ACC112 (cell line): ENCODE measurements around the gene SPG7.

Source experiments
- H2AFZ ChIP-seq: fragments of 200-600 bp; sonication (generic); one replicate; pipeline ENCODE4 v1.6.0; 2017; ENCODE audit warnings: antibody characterized with exemption, low read length; ENCODE audit not compliant: unreplicated experiment
- H3K27ac ChIP-seq: fragments of 200-600 bp; sonication (generic); 2 replicates; pipeline ENCODE4 v1.5.1; 2014; ENCODE audit warnings: low read depth, mild to moderate bottlenecking, antibody characterized with exemption, low read length, moderate library complexity
- H3K27me3 ChIP-seq: fragments of 200-600 bp; sonication (generic); 2 replicates; pipeline ENCODE4 v1.6.1; 2014; ENCODE audit warnings: mild to moderate bottlenecking, antibody characterized with exemption, low read length, moderate library complexity, mixed read lengths; ENCODE audit not compliant: insufficient read depth
- H3K36me3 ChIP-seq: fragments of 200-600 bp; sonication (generic); 2 replicates; pipeline ENCODE4 v1.6.1; 2016; ENCODE audit warnings: mild to moderate bottlenecking, antibody characterized with exemption, low read length, moderate library complexity, mixed read lengths; ENCODE audit not compliant: insufficient read depth
- H3K4me1 ChIP-seq: fragments of 200-600 bp; sonication (generic); one replicate; pipeline ENCODE4 v1.6.1; 2016; ENCODE audit warnings: low read length, mixed read lengths; ENCODE audit not compliant: insufficient read depth, unreplicated experiment, control insufficient read depth
- H3K4me3 ChIP-seq: fragments of 200-600 bp; sonication (generic); 2 replicates; pipeline ENCODE4 v1.5.1; 2014; ENCODE audit warnings: mild to moderate bottlenecking, low read depth, low read length
- H3K79me2 ChIP-seq: fragments of 200-600 bp; sonication (generic); one replicate; pipeline ENCODE4 v1.6.0; 2016; ENCODE audit warnings: low read length; ENCODE audit not compliant: control insufficient read depth, unreplicated experiment, insufficient read depth

Gene SPG7

DNA sequence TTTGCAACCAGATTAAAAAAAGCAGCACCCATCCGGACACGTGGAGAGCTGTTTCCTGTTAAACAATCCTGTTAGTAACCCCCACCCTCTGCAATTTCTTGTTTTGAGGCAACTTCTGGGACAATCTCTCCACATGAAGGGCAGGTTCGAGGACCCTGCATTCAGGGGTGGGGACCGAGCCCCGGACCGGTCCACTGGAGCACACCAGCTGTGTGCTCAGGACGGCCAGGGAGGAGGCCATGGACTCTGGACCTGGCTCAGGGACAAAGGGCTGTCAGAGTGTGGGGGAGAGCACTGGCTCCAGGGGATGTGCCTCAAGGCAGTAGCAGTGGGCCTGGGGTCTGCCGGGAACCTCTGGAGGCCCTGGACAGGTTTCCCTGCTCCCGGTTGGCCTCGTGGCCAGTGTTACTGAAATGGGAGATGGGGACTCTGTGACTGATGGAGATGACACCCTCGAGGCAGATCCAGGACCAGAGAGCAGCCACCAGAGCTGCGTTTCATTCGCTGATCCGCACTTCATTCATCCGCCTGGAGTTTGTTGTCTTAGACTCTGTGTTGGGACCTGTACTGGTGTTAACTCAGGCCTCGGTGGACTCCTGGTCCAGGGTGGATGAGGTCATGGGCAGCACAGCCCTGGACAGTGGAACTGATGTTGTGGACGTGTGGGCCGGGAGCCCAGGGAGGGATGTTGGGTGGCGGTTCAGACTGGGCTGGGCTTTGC lies 64.4 kb downstream of the SPG7 start:
- Histone ChIP-seq H3K27ac (no peak overlapping the region), H3K27me3 (no peaks in the 10 kb centered on the region), H2AFZ (no peak overlapping the region), H3K4me1 (peaks cover 20% of the 10 kb centered on the region), H3K4me3 (no peak overlapping the region), H3K36me3 (no peaks in the 10 kb centered on the region; the same call in 1 of the 2 replicates), H3K79me2 (peaks cover 25% of the 10 kb centered on the region)

DNA sequence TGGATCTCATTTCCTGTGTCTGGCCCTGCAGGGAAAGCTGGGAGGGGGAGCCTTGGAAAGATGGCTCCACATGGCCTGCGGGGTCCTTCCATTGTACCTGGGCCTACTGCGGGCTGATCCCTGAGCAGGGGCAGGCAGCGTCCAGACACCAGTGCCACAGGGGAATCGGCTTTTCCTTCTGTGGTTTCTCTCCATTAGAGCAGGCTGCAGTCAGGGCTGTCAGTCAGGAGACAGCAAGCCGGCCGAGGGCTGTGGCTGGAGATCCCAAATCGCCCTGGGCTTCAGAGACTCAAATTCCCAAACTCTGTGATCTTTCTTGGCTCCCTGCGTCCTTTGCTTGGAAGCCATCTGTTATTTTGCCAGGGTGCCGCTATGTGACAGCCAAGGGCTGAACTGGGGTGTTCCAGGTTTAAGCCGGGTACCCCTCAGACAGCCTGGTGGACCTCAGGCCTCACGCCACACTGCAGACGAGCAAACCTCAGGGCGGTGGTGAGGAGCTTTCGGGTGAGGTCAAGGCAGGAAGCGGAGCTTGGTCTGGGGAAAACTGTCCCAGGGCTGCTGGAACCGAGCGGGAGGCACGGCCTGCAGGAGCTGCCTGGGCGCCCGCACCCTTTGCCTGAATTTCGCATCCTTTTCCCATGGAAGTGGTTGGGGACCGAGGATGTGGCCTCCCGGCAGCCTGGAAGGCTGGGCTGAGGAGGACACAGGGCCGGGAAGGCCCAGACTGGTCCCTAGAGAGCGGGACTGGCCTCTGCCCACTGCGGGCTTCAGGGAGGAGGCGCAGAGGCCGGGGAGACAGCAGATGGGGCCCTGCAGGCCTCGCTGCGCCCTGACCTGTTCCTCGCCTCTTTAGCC lies 65.8 kb downstream of the SPG7 start:
- peak overlapping the region; percentile 96 for H3K4me3 ChIP-seq
- peak overlapping the region; percentile 77; the same call in 1 of the 2 replicates for H3K27ac ChIP-seq
- H3K27me3 ChIP-seq, result no peaks in the 10 kb centered on the region
- peak overlapping the region; percentile 64 for H2AFZ ChIP-seq
- peaks cover 20% of the 10 kb centered on the region for H3K4me1 ChIP-seq
- peaks cover 25% of the 10 kb centered on the region for H3K79me2 ChIP-seq
- H3K36me3 ChIP-seq, result peaks cover under 1% of the 10 kb centered on the region; the same call in 1 of the 2 replicates

DNA sequence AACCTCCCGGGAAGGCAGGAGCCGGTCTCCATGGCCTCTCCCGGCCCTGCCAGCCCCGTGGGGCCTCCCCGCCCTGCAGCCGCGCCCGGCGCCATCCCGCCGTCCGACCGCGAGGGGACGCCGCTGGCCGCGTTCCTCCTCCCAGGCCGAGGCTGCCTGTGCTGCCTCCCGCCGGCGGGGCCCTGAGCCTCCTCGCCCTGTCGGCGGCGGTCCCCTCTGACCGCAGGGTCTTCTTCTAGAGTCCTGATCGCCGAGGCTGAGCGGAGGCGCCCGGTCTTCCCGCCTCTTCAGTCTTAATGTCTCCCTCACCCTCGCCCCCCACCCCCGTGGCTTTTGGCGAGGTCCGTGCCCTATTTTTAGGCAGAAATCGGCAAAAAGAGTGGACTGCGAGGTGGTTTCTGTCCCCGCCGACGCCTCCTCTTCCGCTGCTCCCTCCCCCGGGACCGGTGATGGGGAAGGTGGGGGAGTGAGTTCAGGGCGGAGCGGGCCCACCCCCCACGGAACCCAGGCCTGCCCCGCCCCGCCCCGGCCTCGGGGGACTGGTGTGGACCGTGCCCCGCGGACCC lies 66.6 kb downstream of the SPG7 start:
- Histone ChIP-seq H3K27me3 (no peaks in the 10 kb centered on the region), H3K4me3 (peak overlapping the region; percentile 96), H3K36me3 (peaks cover 8% of the 10 kb centered on the region; the same call in 1 of the 2 replicates), H3K4me1 (peaks cover 20% of the 10 kb centered on the region), H2AFZ (peak overlapping the region; percentile 99), H3K27ac (peak overlapping the region; percentile 77), H3K79me2 (peaks cover 25% of the 10 kb centered on the region)

DNA sequence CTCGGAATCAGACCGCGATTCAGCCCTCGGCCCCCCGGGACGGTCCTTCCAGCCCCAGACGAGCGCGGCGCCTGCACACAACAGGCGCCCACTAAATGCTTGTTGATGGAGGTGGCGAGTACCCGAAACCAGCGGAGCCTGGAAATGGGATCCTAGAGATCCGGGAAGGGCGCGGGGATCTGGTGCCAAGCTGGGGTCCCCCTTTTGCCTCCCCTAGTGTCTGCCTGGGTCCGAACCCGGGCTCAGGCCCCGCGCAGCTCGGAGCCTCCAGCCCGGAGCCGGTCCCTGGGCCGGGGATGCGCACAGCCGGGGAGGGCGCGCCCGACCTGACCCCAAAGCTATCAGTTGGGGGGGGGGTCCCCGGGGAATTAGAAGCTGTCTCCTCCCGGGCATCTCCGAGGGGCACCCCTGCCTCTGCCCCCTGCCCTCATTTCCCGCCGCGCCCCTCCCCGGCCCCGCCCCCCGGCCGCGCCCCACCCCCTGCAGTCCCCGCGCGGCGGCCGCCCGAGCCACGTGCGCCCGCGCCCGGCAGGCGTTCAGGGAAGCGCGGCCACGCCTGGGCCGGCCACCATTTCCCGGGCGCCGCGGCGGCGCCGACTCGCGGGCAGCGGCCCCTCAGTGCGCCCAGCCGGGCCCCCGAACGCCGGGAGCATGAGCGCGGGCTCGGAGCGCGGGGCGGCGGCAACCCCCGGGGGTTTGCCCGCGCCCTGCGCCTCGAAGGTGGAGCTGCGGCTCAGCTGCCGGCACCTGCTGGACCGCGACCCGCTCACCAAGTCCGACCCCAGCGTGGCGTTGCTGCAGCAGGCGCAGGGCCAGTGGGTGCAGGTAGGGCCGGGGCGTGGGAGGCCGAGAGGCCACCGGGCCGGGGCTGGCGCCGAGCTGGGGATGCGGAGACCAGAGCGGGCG lies 67.3 kb downstream of the SPG7 start, which contains the start of gene CPNE7:
Gene CPNE7 (plus strand): TSS at position 512 of the 906 bp plus-strand sequence. CDS start 140 bp downstream, at position 652.
- Histone ChIP-seq H3K27ac (peak within 1 kb of the TSS; percentile 77), H3K4me1 (peaks cover 20% of the 10 kb centered on the region), H3K36me3 (peaks cover 11% of the 10 kb centered on the region; the same call in 1 of the 2 replicates), H3K79me2 (peaks cover 25% of the 10 kb centered on the region), H3K27me3 (no peaks in the 10 kb centered on the region), H2AFZ (peak within 1 kb of the TSS; percentile 99), H3K4me3 (peak within 1 kb of the TSS; percentile 96)

DNA sequence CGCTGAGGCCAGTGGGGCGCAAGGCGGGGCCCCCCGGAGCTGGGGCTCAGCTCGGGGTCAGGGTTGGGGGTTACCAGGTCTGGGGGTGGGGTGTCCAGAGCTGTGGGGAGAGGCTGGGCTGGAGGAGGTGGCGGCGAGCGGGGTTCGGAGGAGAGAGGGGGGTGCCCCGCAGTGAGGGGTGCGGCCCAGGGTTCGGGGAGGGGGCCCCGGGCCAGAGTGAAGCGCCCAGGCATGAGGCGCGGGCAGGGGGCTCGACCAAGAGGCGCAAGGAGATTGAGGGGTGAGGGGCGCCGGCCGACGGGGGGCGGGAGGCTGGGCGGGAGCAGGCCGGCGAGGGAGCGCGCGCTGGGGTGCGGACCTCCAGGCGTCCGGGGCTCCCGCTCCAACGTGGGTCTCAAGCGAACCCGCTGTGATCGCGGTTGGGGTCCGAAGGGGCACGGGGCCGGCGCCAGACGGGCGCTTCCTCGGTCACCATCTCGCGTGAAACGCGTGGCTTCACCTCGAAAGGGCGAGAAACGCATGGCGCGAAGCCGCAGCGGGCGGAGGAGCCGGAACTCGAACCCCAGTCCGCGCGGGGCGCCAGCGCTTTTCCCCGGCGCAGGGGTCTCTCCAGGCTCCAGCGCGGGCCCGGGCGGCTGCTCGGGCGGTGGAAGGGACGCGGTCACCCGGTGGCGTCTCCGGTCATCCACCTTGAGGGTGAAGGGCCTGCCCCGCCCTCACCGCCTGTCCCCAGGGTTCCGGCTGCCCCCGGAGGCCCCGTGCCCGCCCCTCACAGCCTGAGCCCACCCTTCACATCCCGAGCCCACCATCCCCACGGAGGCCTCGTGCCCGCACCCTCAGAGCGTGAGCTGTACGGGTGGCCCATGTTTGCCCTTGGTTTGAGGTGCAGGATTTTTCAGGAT lies 68.2 kb downstream of the SPG7 start:
- Histone ChIP-seq H3K27me3 (no peaks in the 10 kb centered on the region), H3K79me2 (peaks cover 25% of the 10 kb centered on the region), H3K4me1 (peaks cover 26% of the 10 kb centered on the region), H3K27ac (peak overlapping the region; percentile 63; the same call in 1 of the 2 replicates), H3K4me3 (peak overlapping the region; percentile 96), H3K36me3 (peaks cover 16% of the 10 kb centered on the region; the same call in 1 of the 2 replicates), H2AFZ (peak overlapping the region; percentile 2)

DNA sequence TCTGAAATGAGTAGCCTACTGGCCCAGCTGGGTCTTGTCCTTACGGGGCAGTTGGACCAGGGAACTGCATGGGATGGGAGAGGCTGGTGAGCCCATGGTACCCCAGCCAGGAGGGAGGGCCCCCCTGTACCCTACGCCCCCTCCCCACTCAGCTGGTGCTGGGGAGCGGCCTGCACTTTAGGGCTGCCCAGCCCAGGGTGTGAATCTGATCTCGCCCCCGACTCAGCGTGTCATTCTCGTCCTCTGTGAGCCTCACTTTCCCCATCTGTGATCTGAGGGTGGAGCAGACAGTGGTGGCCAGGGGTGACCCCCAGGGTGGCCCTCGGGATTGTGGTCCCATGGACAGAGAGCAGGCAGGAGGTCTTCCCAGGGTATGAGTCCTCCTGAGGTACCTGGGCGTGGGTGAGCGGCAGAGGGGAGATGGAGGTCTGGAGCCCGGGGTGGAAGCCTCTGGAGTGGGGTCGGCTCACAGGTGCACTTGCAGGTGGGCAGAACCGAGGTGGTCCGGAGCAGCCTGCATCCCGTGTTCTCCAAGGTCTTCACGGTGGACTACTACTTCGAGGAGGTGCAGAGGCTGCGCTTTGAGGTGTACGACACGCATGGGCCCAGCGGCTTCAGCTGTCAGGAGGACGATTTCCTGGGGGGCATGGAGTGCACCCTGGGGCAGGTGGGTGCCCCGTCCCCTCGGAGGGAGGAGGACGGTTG lies 69.0 kb downstream of the SPG7 start:
- peaks cover 16% of the 10 kb centered on the region; the same call in 1 of the 2 replicates for H3K36me3 ChIP-seq
- H2AFZ ChIP-seq, result no peak overlapping the region
- peak overlapping the region; percentile 96 for H3K4me3 ChIP-seq
- peaks cover 25% of the 10 kb centered on the region for H3K79me2 ChIP-seq
- peaks cover 34% of the 10 kb centered on the region for H3K4me1 ChIP-seq
- H3K27me3 ChIP-seq, result no peaks in the 10 kb centered on the region
- peak overlapping the region; percentile 63 for H3K27ac ChIP-seq

DNA sequence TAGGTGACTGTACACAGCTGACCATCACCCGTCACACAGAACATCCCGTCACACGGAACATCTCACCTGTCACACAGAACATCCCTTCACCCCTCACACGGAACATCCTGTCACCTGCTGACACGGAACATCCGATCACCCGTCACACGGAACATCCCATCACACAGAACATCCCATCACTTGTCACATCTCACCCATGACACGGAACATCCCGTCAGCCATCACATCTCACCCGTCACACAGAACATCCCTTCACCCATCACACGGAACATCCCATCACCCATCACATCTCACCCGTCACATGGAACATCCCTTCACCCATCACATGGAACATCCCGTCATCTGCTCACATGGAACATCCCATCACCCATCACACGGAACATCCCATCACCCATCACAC lies 71.1 kb downstream of the SPG7 start:
- peaks cover 19% of the 10 kb centered on the region; the same call in 1 of the 2 replicates for H3K36me3 ChIP-seq
- H3K4me1 ChIP-seq, result peaks cover 39% of the 10 kb centered on the region
- peaks cover 29% of the 10 kb centered on the region for H3K79me2 ChIP-seq
- peak overlapping the region; percentile 67; the same call in 1 of the 2 replicates for H3K27ac ChIP-seq
- H3K4me3 ChIP-seq, result no peak overlapping the region
- no peaks in the 10 kb centered on the region for H3K27me3 ChIP-seq
- no peak overlapping the region for H2AFZ ChIP-seq

DNA sequence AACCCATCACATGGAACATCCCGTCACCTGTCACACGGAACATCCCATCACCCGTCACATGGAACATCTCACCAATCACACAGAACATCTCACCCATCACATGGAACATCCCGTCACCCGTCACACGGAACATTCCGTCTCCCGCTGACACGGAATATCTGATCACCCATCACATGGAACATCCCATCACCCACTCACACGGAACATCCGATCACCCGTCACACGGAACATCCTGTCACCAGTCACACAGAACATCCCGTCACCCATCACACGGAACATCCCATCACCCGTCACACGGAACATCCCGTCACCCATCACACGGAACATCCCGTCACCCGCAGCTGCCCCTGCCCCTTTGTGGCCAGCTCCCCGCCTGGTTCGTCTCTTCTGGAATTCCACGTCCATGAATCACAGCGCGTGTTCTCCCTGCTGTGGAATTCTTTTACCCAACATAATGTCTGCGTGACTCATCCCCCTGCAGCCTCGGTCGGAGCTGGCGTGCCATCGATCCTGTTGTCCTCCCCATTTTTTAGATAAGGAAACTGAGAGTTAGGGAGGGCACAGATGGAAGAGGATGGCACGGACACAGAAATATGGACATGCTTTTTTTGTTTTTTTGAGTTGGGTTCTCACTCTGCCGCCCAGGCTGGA lies 73.0 kb downstream of the SPG7 start:
- Histone ChIP-seq H3K27ac (peak overlapping the region; percentile 94), H2AFZ (no peak overlapping the region), H3K36me3 (peaks cover 21% of the 10 kb centered on the region; the same call in 1 of the 2 replicates), H3K79me2 (peaks cover 18% of the 10 kb centered on the region), H3K4me1 (peaks cover 40% of the 10 kb centered on the region), H3K4me3 (peak overlapping the region; percentile 32; the same call in 1 of the 2 replicates), H3K27me3 (no peaks in the 10 kb centered on the region)
